Osteocyte (in vitro differentiated cells): ENCODE data around the gene METTL27. TPM values are rescaled to one million over a fixed set of nuclear protein-coding genes. Genes with fewer than 3 reads are reported as not detected.
A peak's percentile ranks its signal among the peaks of the same experiment; 100 is the strongest.

Experiments used
- DNase-seq: peaks from one replicate; pipeline ENCODE4 v3.0.0; 2021; ENCODE audit warnings: mixed read lengths; ENCODE audit not compliant: unreplicated experiment; ENCODE audit errors: extremely low spot score
- H3K27ac Mint-ChIP-seq: one replicate; pipeline ENCODE4 v1.8.0; 2021; ENCODE audit warnings: mild to moderate bottlenecking, mixed read lengths; ENCODE audit not compliant: unreplicated experiment
- H3K27me3 Mint-ChIP-seq: one replicate; pipeline ENCODE4 v1.8.0; 2021; ENCODE audit warnings: mixed read lengths; ENCODE audit not compliant: unreplicated experiment
- H3K36me3 Mint-ChIP-seq: one replicate; pipeline ENCODE4 v1.8.0; 2021; ENCODE audit warnings: mixed read lengths; ENCODE audit not compliant: unreplicated experiment
- H3K4me1 Mint-ChIP-seq: one replicate; pipeline ENCODE4 v1.8.0; 2021; ENCODE audit warnings: mixed read lengths; ENCODE audit not compliant: unreplicated experiment
- H3K4me3 Mint-ChIP-seq: one replicate; pipeline ENCODE4 v1.8.0; 2021; ENCODE audit warnings: mild to moderate bottlenecking, moderate library complexity, mixed read lengths; ENCODE audit not compliant: unreplicated experiment
- H3K9me3 Mint-ChIP-seq: one replicate; pipeline ENCODE4 v1.8.0; 2021; ENCODE audit warnings: mixed read lengths; ENCODE audit not compliant: unreplicated experiment
- CTCF ChIP-seq: fragments of 200-600 bp; sonication (generic); IDR thresholded peaks from 2 replicates; pipeline ENCODE4 v1.5.0; 2021; ENCODE audit warnings: antibody characterized with exemption, mild to moderate bottlenecking, moderate library complexity
- long read RNA-seq: library from polyadenylated mRNA; unstranded; transcript quantifications from one replicate; pipeline ENCODE4 v2.0.0, GENCODE V29; 2021
- total RNA-seq: library from RNA; stranded (reverse); gene quantifications from 2 replicates; pipeline ENCODE4 v1.2.1, GENCODE V29; 2021

The METTL27 gene, protein sequence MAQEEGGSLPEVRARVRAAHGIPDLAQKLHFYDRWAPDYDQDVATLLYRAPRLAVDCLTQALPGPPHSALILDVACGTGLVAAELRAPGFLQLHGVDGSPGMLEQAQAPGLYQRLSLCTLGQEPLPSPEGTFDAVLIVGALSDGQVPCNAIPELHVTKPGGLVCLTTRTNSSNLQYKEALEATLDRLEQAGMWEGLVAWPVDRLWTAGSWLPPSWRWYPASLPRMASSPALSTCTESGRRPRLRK
- 2.2 and 2.7 TPM in 2 replicates for total RNA-seq
- long read RNA-seq, partial matches to known transcripts: 0 of 1 reads
- long read RNA-seq, other reads (novel, unspliced or antisense): 1 of 1 reads

GRCh38 chr7:73842067-73842976 is at the start of gene METTL27:
Gene METTL27 (minus strand): TSS chr7:73842516. CDS start chr7:73842140, 376 bp downstream.
- Mint-ChIP-seq H3K27ac (peak within 1 kb of the TSS; percentile 84), H3K27me3 (no peaks in the 10 kb centered on the region), H3K36me3 (no peaks in the 10 kb centered on the region), H3K4me1 (peaks cover 18% of the 10 kb centered on the region), H3K4me3 (peak within 1 kb of the TSS; percentile 88), H3K9me3 (no peaks in the 10 kb centered on the region)
- TF ChIP-seq CTCF: no peak
- peak; percentile 96 for DNase-seq

GRCh38 chr7:73891178-73891885 is 49.0 kb upstream of the METTL27 start:
- no peaks in the 10 kb centered on the region for H3K36me3 Mint-ChIP-seq
- H3K27ac Mint-ChIP-seq: no peak overlapping the region
- H3K4me3 Mint-ChIP-seq: no peak overlapping the region
- H3K4me1 Mint-ChIP-seq: peaks cover 43% of the 10 kb centered on the region
- TF ChIP-seq CTCF: peak; percentile 34
- H3K27me3 Mint-ChIP-seq: no peaks in the 10 kb centered on the region
- DNase-seq: no peak
- peaks cover 9% of the 10 kb centered on the region for H3K9me3 Mint-ChIP-seq

DNA sequence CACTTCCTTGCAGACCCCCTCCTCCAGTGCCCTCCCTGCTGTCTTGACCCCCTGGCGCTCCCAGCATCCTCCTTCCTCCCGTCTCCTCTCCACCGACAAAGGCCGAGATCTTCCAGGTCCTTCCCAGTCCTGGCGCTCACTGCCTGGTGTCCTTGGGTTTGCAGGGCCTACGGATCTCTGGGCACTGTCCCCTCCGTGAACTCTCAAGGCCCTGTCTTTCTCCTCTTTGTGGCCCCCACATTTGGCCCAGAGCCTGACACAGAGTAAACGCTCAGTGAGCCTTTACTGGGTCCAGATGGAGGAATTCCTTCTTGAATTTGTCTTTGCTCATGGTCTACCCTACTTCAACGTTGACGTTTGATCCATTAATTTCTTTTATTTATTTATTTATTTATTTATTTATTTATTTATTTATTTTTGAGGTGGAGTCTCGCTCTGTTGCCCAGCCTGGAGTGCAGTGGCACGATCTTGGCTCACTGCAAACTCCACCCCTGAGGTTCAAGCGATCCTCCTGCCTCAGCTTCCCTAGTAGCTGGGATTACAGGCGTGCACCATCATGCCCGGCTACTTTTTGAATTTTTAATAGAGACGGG is 48.3 kb upstream of the METTL27 start:
- no peak overlapping the region for H3K27ac Mint-ChIP-seq
- no peak for DNase-seq

DNA sequence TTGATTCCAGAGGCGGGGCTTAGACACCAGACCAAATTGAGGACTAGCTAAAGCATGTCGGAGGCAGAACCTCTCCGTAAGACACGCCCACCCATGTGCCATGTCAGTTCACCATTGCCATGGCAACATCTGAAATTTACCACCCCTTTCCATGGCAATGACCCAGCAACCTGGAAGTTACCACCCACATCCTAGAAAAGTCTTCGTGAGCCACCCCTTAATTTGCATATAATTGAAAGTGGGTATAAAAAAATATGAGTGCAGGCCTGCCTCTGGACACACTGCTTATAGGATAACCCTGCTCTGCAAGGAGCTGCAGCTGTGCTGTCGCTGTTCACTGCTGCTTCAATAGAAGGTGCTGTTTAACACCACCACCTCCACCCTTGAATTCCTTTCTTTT is 46.6 kb upstream of the METTL27 start:
- no peaks in the 10 kb centered on the region for H3K27me3 Mint-ChIP-seq
- no peak for TF ChIP-seq CTCF
- no peak overlapping the region for H3K27ac Mint-ChIP-seq
- no peaks in the 10 kb centered on the region for H3K36me3 Mint-ChIP-seq
- H3K4me3 Mint-ChIP-seq: no peak overlapping the region
- H3K4me1 Mint-ChIP-seq: peaks cover 25% of the 10 kb centered on the region
- DNase-seq: no peak
- H3K9me3 Mint-ChIP-seq: no peaks in the 10 kb centered on the region

More for the DNA sequence above, 48.3 kb upstream of the METTL27 start:
- H3K4me1 Mint-ChIP-seq: peaks cover 42% of the 10 kb centered on the region
- peaks cover 3% of the 10 kb centered on the region for H3K9me3 Mint-ChIP-seq
- no peak overlapping the region for H3K4me3 Mint-ChIP-seq
- TF ChIP-seq CTCF: no peak
- no peaks in the 10 kb centered on the region for H3K36me3 Mint-ChIP-seq
- H3K27me3 Mint-ChIP-seq: no peaks in the 10 kb centered on the region
